ENCODE measurements around the gene ADGRD1.

The ADGRD1 gene

GRCh38 chr12:131187602-131188001 lies 233.9 kb downstream of the ADGRD1 start:
- Histone ChIP-seq H3K9ac (ENCODE audit: low read depth in 1 of 2, low read length in 2 of 2) (no peak overlapping the region), H3K36me3 (ENCODE audit: control insufficient read depth in 2 of 2, insufficient read depth in 2 of 2, low read length in 2 of 2) (no peaks in the 10 kb centered on the region), H3K4me1 (ENCODE audit: control insufficient read depth in 2 of 2, insufficient read depth in 2 of 2, low read length in 2 of 2) (no peaks in the 10 kb centered on the region), H3K4me3 (ENCODE audit: low read length in 2 of 2) (no peak overlapping the region), H3K27ac (ENCODE audit: low read depth in 2 of 2, low read length in 2 of 2) (no peak overlapping the region), H3K9me3 (ENCODE audit: control insufficient read depth in 2 of 2, low read length in 2 of 2) (no peaks in the 10 kb centered on the region), H3K27me3 (ENCODE audit: control insufficient read depth in 2 of 2, insufficient read depth in 2 of 2, low read length in 2 of 2) (no peaks in the 10 kb centered on the region)

GRCh38 chr12:131188131-131189050 lies 234.7 kb downstream of the ADGRD1 start:
- Histone ChIP-seq H3K4me3 (ENCODE audit: low read length in 2 of 2) (no peak overlapping the region), H3K9me3 (ENCODE audit: control insufficient read depth in 2 of 2, low read length in 2 of 2) (no peaks in the 10 kb centered on the region), H3K9ac (ENCODE audit: low read depth in 1 of 2, low read length in 2 of 2) (no peak overlapping the region), H3K4me1 (ENCODE audit: control insufficient read depth in 2 of 2, insufficient read depth in 2 of 2, low read length in 2 of 2) (no peaks in the 10 kb centered on the region), H3K27ac (ENCODE audit: low read depth in 2 of 2, low read length in 2 of 2) (no peak overlapping the region), H3K36me3 (ENCODE audit: control insufficient read depth in 2 of 2, insufficient read depth in 2 of 2, low read length in 2 of 2) (no peaks in the 10 kb centered on the region), H3K27me3 (ENCODE audit: control insufficient read depth in 2 of 2, insufficient read depth in 2 of 2, low read length in 2 of 2) (no peaks in the 10 kb centered on the region)

- no peaks in the 10 kb centered on the region for H3K9me3 ChIP-seq (ENCODE audit: control insufficient read depth in 2 of 2, low read length in 2 of 2)
- no peaks in the 10 kb centered on the region for H3K4me1 ChIP-seq (ENCODE audit: control insufficient read depth in 2 of 2, insufficient read depth in 2 of 2, low read length in 2 of 2)
- no peak overlapping the region for H3K4me3 ChIP-seq (ENCODE audit: low read length in 2 of 2)
- H3K36me3 ChIP-seq (ENCODE audit: control insufficient read depth in 2 of 2, insufficient read depth in 2 of 2, low read length in 2 of 2) = no peaks in the 10 kb centered on the region
- no peak overlapping the region for H3K27ac ChIP-seq (ENCODE audit: low read depth in 2 of 2, low read length in 2 of 2)
- H3K27me3 ChIP-seq (ENCODE audit: control insufficient read depth in 2 of 2, insufficient read depth in 2 of 2, low read length in 2 of 2) = no peaks in the 10 kb centered on the region
- H3K9ac ChIP-seq (ENCODE audit: low read depth in 1 of 2, low read length in 2 of 2) = no peak overlapping the region
These were observed 236.1 kb downstream of the ADGRD1 start for GRCh38 chr12:131189781-131190180.

- Histone ChIP-seq H3K4me3 (ENCODE audit: low read length in 2 of 2) (no peak overlapping the region), H3K36me3 (ENCODE audit: control insufficient read depth in 2 of 2, insufficient read depth in 2 of 2, low read length in 2 of 2) (no peaks in the 10 kb centered on the region), H3K9ac (ENCODE audit: low read depth in 1 of 2, low read length in 2 of 2) (no peak overlapping the region), H3K9me3 (ENCODE audit: control insufficient read depth in 2 of 2, low read length in 2 of 2) (no peaks in the 10 kb centered on the region), H3K4me1 (ENCODE audit: control insufficient read depth in 2 of 2, insufficient read depth in 2 of 2, low read length in 2 of 2) (no peaks in the 10 kb centered on the region), H3K27ac (ENCODE audit: low read depth in 2 of 2, low read length in 2 of 2) (no peak overlapping the region), H3K27me3 (ENCODE audit: control insufficient read depth in 2 of 2, insufficient read depth in 2 of 2, low read length in 2 of 2) (no peaks in the 10 kb centered on the region)
These were observed 237.3 kb downstream of the ADGRD1 start for GRCh38 chr12:131190965-131191364.
